ENCODE data around the gene DKK2.

DNA sequence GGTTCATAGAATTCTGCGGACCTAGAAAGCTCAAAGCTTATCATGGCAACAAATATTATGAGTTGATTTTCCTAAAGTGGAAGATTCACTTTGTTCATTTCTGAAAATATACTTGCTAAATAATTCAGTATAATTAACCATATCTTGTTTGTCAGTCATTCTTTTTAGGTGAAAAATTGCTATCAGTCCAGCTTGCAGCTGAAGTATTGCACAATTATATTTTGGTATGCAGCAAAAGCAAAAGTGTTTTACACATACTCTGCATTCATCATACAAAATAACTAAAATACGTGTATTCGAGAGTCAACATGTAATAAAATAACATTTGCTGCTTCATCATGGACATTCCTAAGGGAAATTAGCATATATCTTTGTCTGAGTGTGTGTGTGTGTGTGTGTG lies 24.8 kb downstream of the DKK2 start:
- TF ChIP-seq, protein P1, sequence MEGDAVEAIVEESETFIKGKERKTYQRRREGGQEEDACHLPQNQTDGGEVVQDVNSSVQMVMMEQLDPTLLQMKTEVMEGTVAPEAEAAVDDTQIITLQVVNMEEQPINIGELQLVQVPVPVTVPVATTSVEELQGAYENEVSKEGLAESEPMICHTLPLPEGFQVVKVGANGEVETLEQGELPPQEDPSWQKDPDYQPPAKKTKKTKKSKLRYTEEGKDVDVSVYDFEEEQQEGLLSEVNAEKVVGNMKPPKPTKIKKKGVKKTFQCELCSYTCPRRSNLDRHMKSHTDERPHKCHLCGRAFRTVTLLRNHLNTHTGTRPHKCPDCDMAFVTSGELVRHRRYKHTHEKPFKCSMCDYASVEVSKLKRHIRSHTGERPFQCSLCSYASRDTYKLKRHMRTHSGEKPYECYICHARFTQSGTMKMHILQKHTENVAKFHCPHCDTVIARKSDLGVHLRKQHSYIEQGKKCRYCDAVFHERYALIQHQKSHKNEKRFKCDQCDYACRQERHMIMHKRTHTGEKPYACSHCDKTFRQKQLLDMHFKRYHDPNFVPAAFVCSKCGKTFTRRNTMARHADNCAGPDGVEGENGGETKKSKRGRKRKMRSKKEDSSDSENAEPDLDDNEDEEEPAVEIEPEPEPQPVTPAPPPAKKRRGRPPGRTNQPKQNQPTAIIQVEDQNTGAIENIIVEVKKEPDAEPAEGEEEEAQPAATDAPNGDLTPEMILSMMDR (IDR thresholded peaks at IDR 0.05) = no peak
- TF ChIP-seq POLR2A (IDR thresholded peaks at IDR 0.05) = no peak
- no peak for TF ChIP-seq EP300 (IDR thresholded peaks at IDR 0.05; ENCODE audit: low read depth)
- TF ChIP-seq POLR2AphosphoS5 (IDR thresholded peaks at IDR 0.05) = no peak
